ENCODE measurements around the gene CACYBP. TPM values are rescaled to one million over a fixed set of nuclear protein-coding genes. Genes with fewer than 3 reads are reported as not detected.

CACYBP gene
- total and polyA plus RNA-seq, 2 experiments from 2014 or later, result 209 to 453 TPM

- TF ChIP-seq ZNF462 (CRISPR knock-in tag; IDR thresholded peaks at IDR 0.05), result no peak
- no peak for TF ChIP-seq ETS1 (IDR thresholded peaks at IDR 0.05)
Measured at GRCh38 chr1:174984952-174985351, 14.8 kb upstream of the CACYBP start (continued).

- no peak for ATAC-seq
- no peaks in the 10 kb centered on the region for H3K4me1 ChIP-seq (ENCODE audit: insufficient read depth)
- H3K4me2 ChIP-seq, result no peak overlapping the region
- no peak for DNase-seq (ENCODE audit: low spot score)
- H3F3A ChIP-seq (replicated peaks; ENCODE audit: low read depth), result peaks cover 33% of the 10 kb centered on the region; the same call in 1 of the 2 replicates
- H3K9me3 Mint-ChIP-seq, result no peaks in the 10 kb centered on the region
- H3K4me3 ChIP-seq, result no peak overlapping the region
- no peak overlapping the region for H3K27ac ChIP-seq (ENCODE audit: low read depth)
- H3K27me3 ChIP-seq (ENCODE audit: insufficient read depth), result no peaks in the 10 kb centered on the region
- TF ChIP-seq JUNB (IDR thresholded peaks at IDR 0.05; ENCODE audit: unreplicated experiment), result no peak
- TF ChIP-seq ZNF331 (CRISPR knock-in tag; IDR thresholded peaks at IDR 0.05; ENCODE audit: low read depth), result no peak
- TF ChIP-seq STAT1 (IDR thresholded peaks at IDR 0.05; ENCODE audit: unreplicated experiment), result no peak
- TF ChIP-seq CREB1 (CRISPR knock-in tag; IDR thresholded peaks at IDR 0.05; ENCODE audit: low read depth), result no peak
- no peak for TF ChIP-seq ZNF462 (CRISPR knock-in tag; IDR thresholded peaks at IDR 0.05)
- no peak overlapping the region for H2AFZ ChIP-seq
- H3K4me3 Mint-ChIP-seq, result no peak overlapping the region
- H3K36me3 Mint-ChIP-seq (ENCODE audit: low read depth), result peaks cover 66% of the 10 kb centered on the region
- H3K4me1 Mint-ChIP-seq, result no peaks in the 10 kb centered on the region; the same call in 2 of the 3 replicates
- H4K20me1 ChIP-seq (replicated peaks; ENCODE audit: insufficient read depth), result no peaks in the 10 kb centered on the region
- H3K36me3 ChIP-seq (ENCODE audit: insufficient read depth), result peaks cover 51% of the 10 kb centered on the region
- no peak overlapping the region for H3K27ac Mint-ChIP-seq
- peaks cover 2% of the 10 kb centered on the region; the same call in 1 of the 2 replicates for H3K79me2 ChIP-seq (replicated peaks; ENCODE audit: insufficient read depth)
- no peaks in the 10 kb centered on the region for H3K9me2 ChIP-seq (ENCODE audit: insufficient read depth)
- H3K27me3 Mint-ChIP-seq (ENCODE audit: insufficient read depth, low read depth, poor library complexity), result peaks cover 2% of the 10 kb centered on the region
Measured at GRCh38 chr1:174988539-174988938, 11.2 kb upstream of the CACYBP start.
